HCEC 1CT (cell line): Measurements from ENCODE around the gene BSCL2.
"Not testable (repeated sequence)": the region's sequence is repeated elsewhere in the genome, so short reads cannot be mapped to it uniquely, and the experiment has no call there.

ENCODE experiments used
- DNase-seq: peaks from one replicate; pipeline ENCODE4 v3.0.0-alpha.2; 2017

Gene BSCL2

DNA sequence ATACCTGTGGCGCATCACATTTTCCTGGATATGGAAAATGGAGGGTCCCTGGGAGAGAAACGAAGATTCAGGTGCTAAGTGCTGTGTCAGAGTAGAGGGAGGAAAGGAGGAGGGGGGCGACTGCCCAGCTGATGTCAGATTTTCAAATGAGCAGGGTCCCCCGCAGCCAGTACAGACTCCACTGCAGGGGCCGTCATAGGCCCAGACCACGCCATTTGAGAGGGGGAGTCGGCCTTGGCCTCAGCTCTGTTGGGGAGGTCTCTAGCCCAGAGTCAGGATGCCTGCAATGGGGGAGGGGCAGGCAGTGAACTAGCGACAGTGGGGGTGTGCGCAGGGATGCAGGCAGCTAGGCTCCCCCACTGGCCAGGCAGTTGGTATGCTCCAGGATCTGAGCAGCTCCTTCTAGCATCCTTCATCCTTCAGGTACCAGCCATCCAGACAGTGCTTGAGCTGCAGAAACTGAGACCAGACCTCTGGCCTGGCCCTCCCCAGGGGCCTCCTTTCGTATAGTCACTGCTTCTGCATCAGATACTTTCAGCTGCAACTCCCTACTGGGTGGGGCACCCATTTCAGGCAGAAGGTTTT, at the start of gene BSCL2, which contains the start of gene GNG3:
TSS of gene BSCL2 (minus strand) at position 148 of the 585 bp plus-strand sequence. CDS start 229 bp downstream, outside the sequence.
TSS of gene GNG3 (plus strand) at position 400 of the 585 bp plus-strand sequence. CDS start 620 bp downstream, outside the sequence.
- no peak for DNase-seq

DNA sequence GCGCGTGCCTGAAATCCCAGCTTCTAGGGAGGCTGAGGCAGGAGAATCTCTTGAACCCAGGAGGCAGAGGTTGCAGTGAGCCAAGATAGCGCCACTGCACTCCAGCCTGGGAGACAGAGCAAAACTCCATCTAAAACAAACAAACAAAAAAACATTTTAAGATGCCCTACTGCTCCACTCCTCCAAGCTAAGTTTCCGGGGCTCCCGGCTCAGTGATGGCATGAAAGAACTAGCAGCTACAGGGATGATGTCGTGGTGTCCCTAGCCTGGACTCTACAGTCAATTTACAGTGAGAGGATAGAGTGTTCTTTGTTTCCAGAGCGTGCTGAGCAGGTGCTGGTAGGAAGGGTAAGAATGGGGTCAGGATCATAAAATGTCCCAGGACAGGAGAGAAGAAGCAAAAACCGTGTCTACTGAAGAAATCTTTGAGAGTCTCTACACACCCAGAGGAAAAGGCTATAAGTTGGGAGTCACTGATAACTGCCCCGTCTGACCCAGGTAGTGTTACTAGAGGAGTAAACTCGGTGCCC, 47.9 kb upstream of the BSCL2 start:
- no peak for DNase-seq

DNA sequence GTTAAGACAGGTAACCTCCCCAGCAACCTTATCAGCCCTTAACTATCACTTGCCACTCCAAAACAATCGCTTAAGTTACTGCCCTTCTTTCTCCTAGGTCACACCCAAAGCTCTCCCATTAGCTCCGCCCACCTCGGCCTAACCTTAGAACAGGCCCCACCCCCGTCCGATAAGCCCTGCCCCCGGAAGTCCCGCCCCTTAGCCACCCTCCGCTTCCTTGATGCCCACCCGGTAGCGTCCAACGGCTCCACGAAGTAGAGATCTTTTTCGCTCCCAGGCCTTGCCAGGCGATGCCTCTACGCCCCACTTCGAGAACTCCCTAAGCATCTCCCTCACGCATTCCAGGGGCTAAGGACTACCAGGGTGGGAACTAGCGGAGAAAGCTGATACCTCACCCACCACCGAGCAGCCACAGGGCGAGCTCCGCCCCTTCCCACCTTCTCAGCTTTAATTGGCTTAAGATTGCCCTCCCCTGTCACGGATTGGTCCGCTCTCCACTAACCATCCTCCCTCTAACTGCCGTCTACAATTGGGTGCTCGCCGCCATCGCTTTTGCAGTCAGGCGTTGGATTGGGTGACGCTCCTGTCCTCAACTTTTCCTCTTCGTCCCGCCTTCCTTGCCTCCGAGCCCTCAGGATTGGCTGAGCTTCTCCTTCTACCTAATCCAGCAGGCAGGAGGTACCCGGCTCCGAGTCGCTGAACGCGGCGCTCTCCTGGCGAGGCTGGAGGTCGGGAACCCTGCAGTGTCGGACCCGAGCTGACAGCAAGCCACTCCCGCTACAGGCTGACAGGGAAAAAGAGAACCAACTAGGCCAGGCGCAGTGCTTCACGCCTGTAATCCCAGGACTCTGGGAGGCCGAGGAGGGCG, 46.7 kb upstream of the BSCL2 start, which contains the start of gene ZBTB3:
TSS of gene ZBTB3 (minus strand) at position 425 of the 868 bp plus-strand sequence. CDS start 496 bp downstream, outside the sequence.
- peak; percentile 100 for DNase-seq

DNA sequence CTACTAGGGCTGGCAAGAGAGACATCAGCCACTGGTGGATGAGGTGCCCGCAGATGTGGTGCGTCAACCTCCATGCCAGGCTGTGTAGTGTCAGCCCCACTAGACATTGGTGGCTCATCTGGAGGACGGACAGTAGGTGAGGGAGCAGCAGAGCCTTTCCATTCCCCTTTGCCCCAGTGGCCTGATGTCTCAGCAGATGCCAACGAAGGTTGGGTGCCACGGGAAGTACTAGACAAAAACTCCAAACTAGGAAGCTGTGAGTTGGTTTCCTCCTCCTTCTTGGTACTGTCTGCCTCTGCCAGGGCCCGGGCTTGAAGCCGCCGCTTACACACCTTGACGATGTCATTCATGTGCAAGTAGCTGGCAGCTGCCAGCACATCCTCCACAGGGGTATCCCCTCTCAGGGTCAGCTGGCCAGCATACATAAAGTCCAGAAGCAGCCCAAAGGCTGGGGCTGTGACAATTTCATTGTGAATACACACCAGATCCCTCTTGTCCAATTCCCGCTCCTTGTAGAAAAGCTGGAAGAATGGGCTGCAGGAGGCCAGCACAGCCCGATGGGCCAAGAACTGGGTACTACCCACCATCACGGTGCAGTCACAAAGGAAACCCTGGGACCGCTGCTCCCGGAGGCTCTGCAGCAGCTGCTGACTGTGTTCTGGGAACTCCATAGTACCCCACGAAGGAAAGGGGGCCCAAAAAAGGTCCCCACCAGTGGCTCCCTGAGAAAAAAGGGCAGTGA, 45.9 kb upstream of the BSCL2 start:
- no peak for DNase-seq

- DNase-seq = no peak
These were observed 45.1 kb upstream of the BSCL2 start for GRCh38 chr11:62752177-62752785.

- not testable (repeated sequence) for DNase-seq
These were observed 42.7 kb upstream of the BSCL2 start for GRCh38 chr11:62749931-62750330.

DNA sequence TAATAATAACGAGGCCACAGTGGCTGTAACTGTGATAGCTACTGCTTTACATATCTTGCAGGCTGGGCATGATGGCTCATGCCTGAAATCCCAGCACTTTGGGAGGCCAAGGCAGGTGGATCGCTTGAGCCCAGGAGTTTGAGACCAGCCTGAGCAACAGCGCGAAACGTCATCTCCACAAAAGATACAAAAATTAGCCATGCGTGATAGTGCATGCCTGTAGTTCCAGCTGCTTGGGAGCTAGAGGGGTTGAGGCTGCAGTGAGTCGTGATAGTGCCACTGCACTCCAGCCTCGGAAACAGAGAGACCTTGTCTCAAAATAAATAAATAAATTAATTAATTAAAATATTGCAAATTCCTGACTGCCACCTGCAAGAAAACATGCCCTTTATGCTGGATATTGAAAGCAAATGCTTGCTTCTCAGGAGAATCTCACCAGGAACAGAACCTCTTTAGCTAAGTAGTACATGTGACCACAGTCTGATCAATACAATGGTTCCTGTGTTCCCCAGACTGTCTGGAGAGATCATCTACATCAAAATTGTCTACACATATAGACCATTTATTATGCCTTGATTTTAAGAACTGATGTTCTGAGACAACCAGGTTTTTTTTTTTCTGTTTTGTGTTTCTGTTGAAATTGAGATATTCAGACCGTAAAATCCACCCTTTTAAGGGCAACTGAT, 40.4 kb upstream of the BSCL2 start:
- no peak for DNase-seq

DNA sequence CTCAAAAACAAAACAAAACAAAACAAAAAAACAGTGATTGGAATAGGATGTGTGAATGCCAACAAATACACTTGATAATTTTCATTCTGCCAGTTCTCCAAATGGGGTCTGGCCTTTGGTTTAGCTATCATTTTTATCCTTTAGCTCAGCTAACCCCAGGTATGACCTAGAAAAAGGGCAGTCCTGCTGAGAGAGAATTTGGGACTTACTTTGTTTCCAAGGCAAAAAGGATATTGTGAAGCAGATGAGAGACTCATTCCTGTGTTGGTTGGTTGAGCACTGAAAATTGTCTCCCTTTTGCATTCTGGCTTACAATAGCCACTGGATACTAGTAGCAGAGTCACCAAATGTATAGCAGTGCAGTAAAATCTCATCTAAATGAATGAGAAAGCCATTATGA, 30.0 kb upstream of the BSCL2 start:
- DNase-seq = no peak

DNA sequence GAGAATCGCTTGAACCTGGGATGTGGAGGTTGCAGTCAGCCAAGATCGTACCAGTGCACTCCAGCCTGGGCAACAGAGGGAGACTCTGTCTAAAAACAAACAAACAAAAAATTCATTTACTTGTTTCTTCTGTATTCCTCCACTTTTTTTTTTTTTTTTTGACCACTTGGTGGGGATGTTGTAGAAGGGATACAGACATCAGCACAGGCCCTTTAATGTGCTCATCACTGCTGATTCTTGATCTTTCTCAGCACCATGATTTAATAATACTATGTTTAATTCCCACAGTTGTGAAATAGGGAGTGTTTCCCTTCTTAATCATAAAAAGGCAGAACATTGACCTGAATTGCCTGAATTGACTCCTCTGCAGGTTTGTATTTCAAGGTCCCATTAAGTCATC, 25.6 kb upstream of the BSCL2 start:
- peak; percentile 38 for DNase-seq

DNA sequence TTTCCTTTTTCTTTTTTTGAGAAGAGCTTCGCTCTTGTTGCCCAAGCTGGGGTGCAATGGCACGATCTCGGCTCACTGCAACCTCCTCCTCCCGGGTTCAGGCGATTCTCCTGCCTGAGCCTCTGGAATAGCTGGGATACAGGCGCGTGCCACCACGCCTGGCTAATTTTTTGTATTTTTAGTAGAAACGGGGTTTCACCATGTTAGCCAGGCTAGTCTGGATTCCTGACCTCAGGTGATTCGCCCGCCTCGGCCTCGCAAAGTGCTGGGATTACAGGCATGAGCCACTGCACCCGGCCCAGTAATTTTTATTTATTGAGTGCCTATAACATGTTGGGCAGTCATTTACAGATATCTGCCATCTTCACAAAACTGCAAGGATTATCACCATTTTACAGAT, 22.9 kb upstream of the BSCL2 start:
- DNase-seq = not testable (repeated sequence)

GRCh38 chr11:62728171-62728988, 21.2 kb upstream of the BSCL2 start, which contains the start of gene TTC9C:
Gene TTC9C (plus strand): TSS chr11:62728486. CDS start chr11:62728849, 363 bp downstream.
- DNase-seq = peak; percentile 88

- DNase-seq = peak; percentile 97
These were observed 20.6 kb upstream of the BSCL2 start for GRCh38 chr11:62727872-62728170.

GRCh38 chr11:62727165-62727871, 20.1 kb upstream of the BSCL2 start, which contains the start of gene HNRNPUL2:
Gene HNRNPUL2 (minus strand): TSS chr11:62727457. CDS start chr11:62727156, 301 bp downstream.
- DNase-seq = peak; percentile 100

- no peak for DNase-seq
These were observed 19.6 kb upstream of the BSCL2 start for GRCh38 chr11:62726915-62727164.

DNA sequence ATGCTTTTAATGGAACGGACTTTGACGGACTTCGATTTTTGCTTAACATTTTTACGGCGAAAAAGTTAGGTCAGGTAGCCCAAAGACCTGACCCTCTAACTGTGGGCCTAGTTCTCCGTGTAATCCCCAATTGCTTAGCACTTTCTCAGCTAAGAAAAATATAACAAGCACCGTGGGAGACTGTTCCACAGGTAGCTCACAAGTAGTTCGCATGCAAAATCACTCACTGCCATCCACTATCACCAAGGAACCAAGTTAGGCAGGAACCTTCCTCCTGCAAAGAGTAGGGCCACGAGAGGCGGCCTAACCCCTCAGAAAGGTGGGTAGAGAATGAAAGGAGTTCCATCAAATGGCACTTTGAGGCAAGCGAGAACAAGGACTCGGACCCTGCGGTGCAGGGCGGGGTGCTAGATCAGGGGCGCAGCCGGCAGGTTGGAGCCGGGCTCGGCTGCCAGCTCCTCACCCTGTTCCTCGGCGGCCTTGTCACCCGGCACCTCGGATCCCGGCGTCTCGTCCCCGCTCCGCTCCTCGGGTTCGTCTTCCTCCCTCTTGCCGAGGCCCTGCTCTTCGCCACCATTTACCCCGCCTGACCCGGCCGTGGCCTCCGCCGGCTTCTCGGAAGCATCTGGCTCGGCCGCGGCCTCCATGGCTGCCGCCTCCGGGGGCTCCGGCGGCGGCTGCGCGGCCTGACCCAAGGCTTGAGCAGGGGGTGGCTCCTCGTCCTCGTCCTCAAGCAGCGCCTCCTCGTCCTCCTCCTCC, 19.1 kb upstream of the BSCL2 start:
- no peak for DNase-seq

DNA sequence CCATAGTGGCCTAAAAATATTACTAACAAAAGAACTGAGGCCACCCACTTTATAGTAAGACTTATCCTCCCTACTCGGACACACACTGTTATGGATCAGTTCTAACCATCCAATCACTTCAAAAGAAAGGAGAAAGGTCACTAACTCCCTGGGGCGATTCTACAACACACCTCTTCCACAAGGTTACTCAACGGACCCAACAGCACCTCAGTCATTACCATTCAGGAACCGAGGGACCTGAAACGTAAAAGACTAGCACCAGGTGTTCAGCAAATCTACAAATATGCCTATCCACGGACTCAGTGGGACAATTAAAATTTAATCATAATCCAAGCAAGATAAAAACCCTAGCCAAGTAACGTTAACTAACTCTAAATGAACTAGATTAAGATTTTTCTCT, 18.4 kb upstream of the BSCL2 start:
- no peak for DNase-seq

DNA sequence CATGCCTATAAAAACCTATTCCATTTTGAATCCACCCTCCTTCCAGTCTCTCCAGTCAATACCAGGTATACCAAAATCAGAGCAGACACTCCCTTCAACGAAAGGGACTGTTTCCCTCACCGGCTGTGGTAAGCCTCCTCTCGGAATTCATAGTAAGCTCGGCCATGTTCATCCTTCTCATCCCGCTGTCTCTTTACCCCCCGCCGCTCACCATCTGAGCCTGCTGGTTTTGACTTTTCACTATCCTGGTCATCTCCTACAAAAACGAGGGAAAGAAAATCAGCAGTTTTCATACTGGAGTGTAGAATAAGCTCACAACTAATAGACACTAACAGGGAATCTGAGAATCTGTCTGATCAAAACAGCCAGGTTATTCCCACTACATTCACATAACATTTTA, 16.9 kb upstream of the BSCL2 start:
- no peak for DNase-seq

DNA sequence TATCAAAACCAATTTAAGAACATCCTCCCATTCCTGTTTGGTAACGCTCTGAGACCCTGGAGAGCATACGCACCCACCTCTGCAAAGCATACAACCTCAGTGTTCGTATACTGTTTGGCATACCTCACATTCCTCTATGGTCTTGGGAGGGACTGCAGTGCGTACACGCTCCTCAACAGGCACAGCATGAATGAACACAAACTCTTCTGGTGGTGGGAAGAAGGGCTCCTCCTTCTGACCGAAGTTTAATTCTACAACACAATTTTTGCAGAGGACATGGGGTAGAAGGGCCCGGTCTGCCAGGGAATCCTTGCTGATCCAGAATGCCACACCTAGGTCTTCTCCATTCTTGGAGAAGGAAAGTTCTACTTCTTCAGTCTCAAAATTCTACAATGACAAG, 14.8 kb upstream of the BSCL2 start:
- DNase-seq = peak; percentile 17

- DNase-seq = no peak
These were observed 12.2 kb upstream of the BSCL2 start for GRCh38 chr11:62719302-62719978.
